Measurements from ENCODE around the gene FRAT1. TPM values are rescaled to one million over a fixed set of nuclear protein-coding genes. Genes with fewer than 3 reads are reported as not detected.

FRAT1 gene
- polyA plus RNA-seq, 1 donor (not counting 4 experiments of a cell fraction or from before 2014, with no cell fraction given) = 0.34 TPM

GRCh38 chr10:97300980-97301379 lies 18.1 kb upstream of the FRAT1 start:
- H4K20me1 ChIP-seq (ENCODE audit: control insufficient read depth, extremely low read depth, insufficient read depth, low read length) = no peaks in the 10 kb centered on the region

GRCh38 chr10:97302088-97302791 lies 16.8 kb upstream of the FRAT1 start:
- TF ChIP-seq CTCF (optimal IDR thresholded peaks at IDR 0.05 in 1 of 3, IDR thresholded peaks at IDR 0.05 in 1 of 3, conservative IDR thresholded peaks at IDR 0.05 in 1 of 3; ENCODE audit: extremely low read depth in 1 of 3, insufficient read depth in 2 of 3, low read length in 3 of 3) (no peak), EZH2 (IDR thresholded peaks at IDR 0.05; ENCODE audit: low read length) (no peak)
- Histone ChIP-seq H3K27ac (ENCODE audit: control insufficient read depth, insufficient read depth, low read length) (no peak overlapping the region), H3K4me1 (ENCODE audit: control insufficient read depth, extremely low read depth, insufficient read depth, low read length) (no peaks in the 10 kb centered on the region), H4K20me1 (ENCODE audit: control insufficient read depth, extremely low read depth, insufficient read depth, low read length) (no peaks in the 10 kb centered on the region), H3K79me2 (ENCODE audit: control insufficient read depth, insufficient read depth, low read length) (no peaks in the 10 kb centered on the region), H3K4me2 (ENCODE audit: control insufficient read depth, extremely low read depth, insufficient read depth, low read depth, low read length) (no peak overlapping the region), H3K9ac (ENCODE audit: control insufficient read depth, extremely low read depth, insufficient read depth, low read length) (no peak overlapping the region), H2AFZ (ENCODE audit: control insufficient read depth, low read length) (no peak overlapping the region), H3K9me3 (ENCODE audit: control insufficient read depth, low read depth, low read length) (no peaks in the 10 kb centered on the region), H3K27me3 (ENCODE audit: control insufficient read depth, extremely low read depth, insufficient read depth, low read length) (peaks cover 3% of the 10 kb centered on the region), H3K36me3 (ENCODE audit: control insufficient read depth in 2 of 2, extremely low read depth in 1 of 2, insufficient read depth in 2 of 2, low read length in 2 of 2) (no peaks in the 10 kb centered on the region), H3K9me1 (ENCODE audit: control insufficient read depth, extremely low read depth, insufficient read depth, low read length) (no peaks in the 10 kb centered on the region), H3K4me3 (ENCODE audit: control insufficient read depth in 2 of 3, extremely low read depth in 1 of 3, insufficient read depth in 2 of 3, low read depth in 1 of 3, low read length in 3 of 3) (no peak overlapping the region)
- no peak for FAIRE-seq
- dilution Hi-C loops (cut with MboI; ENCODE audit: extremely low pct_ligation_motif_present, low sequenced_read_pairs) = no loop called here
- DNase-seq (ENCODE audit: low read depth, low spot score) = no peak

More at GRCh38 chr10:97300980-97301379, 18.1 kb upstream of the FRAT1 start:
- no peak for DNase-seq (ENCODE audit: low read depth, low spot score)
- Histone ChIP-seq H3K9me3 (ENCODE audit: control insufficient read depth, low read depth, low read length) (no peaks in the 10 kb centered on the region), H2AFZ (ENCODE audit: control insufficient read depth, low read length) (no peak overlapping the region), H3K9me1 (ENCODE audit: control insufficient read depth, extremely low read depth, insufficient read depth, low read length) (no peaks in the 10 kb centered on the region), H3K27me3 (ENCODE audit: control insufficient read depth, extremely low read depth, insufficient read depth, low read length) (peaks cover 3% of the 10 kb centered on the region), H3K36me3 (ENCODE audit: control insufficient read depth in 2 of 2, extremely low read depth in 1 of 2, insufficient read depth in 2 of 2, low read length in 2 of 2) (no peaks in the 10 kb centered on the region), H3K4me3 (ENCODE audit: control insufficient read depth in 2 of 3, extremely low read depth in 1 of 3, insufficient read depth in 2 of 3, low read depth in 1 of 3, low read length in 3 of 3) (no peak overlapping the region), H3K4me1 (ENCODE audit: control insufficient read depth, extremely low read depth, insufficient read depth, low read length) (no peaks in the 10 kb centered on the region), H3K79me2 (ENCODE audit: control insufficient read depth, insufficient read depth, low read length) (no peaks in the 10 kb centered on the region), H3K4me2 (ENCODE audit: control insufficient read depth, extremely low read depth, insufficient read depth, low read depth, low read length) (no peak overlapping the region), H3K9ac (ENCODE audit: control insufficient read depth, extremely low read depth, insufficient read depth, low read length) (no peak overlapping the region), H3K27ac (ENCODE audit: control insufficient read depth, insufficient read depth, low read length) (no peak overlapping the region)
- FAIRE-seq = no peak
- dilution Hi-C loops (cut with MboI; ENCODE audit: extremely low pct_ligation_motif_present, low sequenced_read_pairs) = no loop called here
- TF ChIP-seq EZH2 (IDR thresholded peaks at IDR 0.05; ENCODE audit: low read length) (no peak), CTCF (optimal IDR thresholded peaks at IDR 0.05 in 1 of 3, IDR thresholded peaks at IDR 0.05 in 1 of 3, conservative IDR thresholded peaks at IDR 0.05 in 1 of 3; ENCODE audit: extremely low read depth in 1 of 3, insufficient read depth in 2 of 3, low read length in 3 of 3) (no peak)
